ENCODE data around the gene NXN. TPM values are rescaled to one million over a fixed set of nuclear protein-coding genes. Genes with fewer than 3 reads are reported as not detected.

The NXN gene
- polyA plus RNA-seq, 1 of the 3 experiments (the other 2 are of a cell fraction) = 23.9 TPM

DNA sequence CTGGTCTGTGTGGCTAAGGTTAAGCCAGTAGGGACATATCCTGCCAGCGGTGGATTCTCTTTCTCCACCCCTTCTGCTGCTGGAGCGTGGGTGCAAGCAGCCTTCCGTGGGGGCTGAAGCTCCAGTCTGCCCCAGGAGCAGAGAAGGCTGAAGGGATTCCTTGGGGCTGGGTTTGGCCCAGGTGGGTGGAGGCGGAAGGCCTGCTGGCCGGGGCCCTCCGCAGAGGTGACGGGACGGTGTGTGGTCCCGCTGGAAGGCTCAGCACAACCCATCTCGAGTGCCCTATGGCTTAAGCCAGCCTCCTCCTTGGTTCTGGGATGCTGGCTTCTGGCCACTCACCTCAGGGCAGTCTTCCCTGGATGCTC, 30.5 kb upstream of the NXN start (continued):
- TF ChIP-seq, protein P1, sequence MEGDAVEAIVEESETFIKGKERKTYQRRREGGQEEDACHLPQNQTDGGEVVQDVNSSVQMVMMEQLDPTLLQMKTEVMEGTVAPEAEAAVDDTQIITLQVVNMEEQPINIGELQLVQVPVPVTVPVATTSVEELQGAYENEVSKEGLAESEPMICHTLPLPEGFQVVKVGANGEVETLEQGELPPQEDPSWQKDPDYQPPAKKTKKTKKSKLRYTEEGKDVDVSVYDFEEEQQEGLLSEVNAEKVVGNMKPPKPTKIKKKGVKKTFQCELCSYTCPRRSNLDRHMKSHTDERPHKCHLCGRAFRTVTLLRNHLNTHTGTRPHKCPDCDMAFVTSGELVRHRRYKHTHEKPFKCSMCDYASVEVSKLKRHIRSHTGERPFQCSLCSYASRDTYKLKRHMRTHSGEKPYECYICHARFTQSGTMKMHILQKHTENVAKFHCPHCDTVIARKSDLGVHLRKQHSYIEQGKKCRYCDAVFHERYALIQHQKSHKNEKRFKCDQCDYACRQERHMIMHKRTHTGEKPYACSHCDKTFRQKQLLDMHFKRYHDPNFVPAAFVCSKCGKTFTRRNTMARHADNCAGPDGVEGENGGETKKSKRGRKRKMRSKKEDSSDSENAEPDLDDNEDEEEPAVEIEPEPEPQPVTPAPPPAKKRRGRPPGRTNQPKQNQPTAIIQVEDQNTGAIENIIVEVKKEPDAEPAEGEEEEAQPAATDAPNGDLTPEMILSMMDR (IDR thresholded peaks at IDR 0.05) = no peak

- no peaks in the 10 kb centered on the region for H3K27me3 ChIP-seq (ENCODE audit: insufficient read depth)
- peaks cover 20% of the 10 kb centered on the region for H4K20me1 ChIP-seq (ENCODE audit: insufficient read depth)
- H3K4me3 ChIP-seq (ENCODE audit: low read depth in 2 of 2, low read length in 1 of 2) = no peak overlapping the region
- no peaks in the 10 kb centered on the region for H3K9me3 ChIP-seq
- H3K36me3 ChIP-seq (replicated peaks in 1 of 2; ENCODE audit: control insufficient read depth in 1 of 2, insufficient read depth in 2 of 2, low read length in 1 of 2) = peaks cover 14 to 46% of the 10 kb centered on the region in 2 experiments
- 84% methylated on average over 10 of the region's 19 CpGs for WGBS (ENCODE audit: low lambda C conversion rate)
- no peaks in the 10 kb centered on the region for H3K79me2 ChIP-seq (ENCODE audit: insufficient read depth)
- no peak overlapping the region for H3K4me2 ChIP-seq
- ChIA-PET CTCF (interaction anchor here (1.7 to 2.1 kb wide), 2 partner anchors 10 to 47 kb away, joined by 6 to 7 read pairs; no protein-coding TSS in a partner anchor), POLR2A (no interaction called here)
- peaks cover 7% of the 10 kb centered on the region for H3F3A ChIP-seq (replicated peaks; ENCODE audit: insufficient read depth)
- peaks cover 7 to 9% of the 10 kb centered on the region in 2 experiments; a peak in 2 of 4 replicates for H3K4me1 ChIP-seq (ENCODE audit: control insufficient read depth in 1 of 2, insufficient read depth in 2 of 2, low read depth in 1 of 2, low read length in 1 of 2)
- H3K9me2 ChIP-seq = no peaks in the 10 kb centered on the region
- no peak overlapping the region for H3K9ac ChIP-seq
- no peak overlapping the region for H2AFZ ChIP-seq (ENCODE audit: low read depth)
- DNase-seq = no peak
- H3K27ac ChIP-seq (ENCODE audit: low read depth in 2 of 2, low read length in 1 of 2) = no peak overlapping the region
- TF ChIP-seq, protein P2, sequence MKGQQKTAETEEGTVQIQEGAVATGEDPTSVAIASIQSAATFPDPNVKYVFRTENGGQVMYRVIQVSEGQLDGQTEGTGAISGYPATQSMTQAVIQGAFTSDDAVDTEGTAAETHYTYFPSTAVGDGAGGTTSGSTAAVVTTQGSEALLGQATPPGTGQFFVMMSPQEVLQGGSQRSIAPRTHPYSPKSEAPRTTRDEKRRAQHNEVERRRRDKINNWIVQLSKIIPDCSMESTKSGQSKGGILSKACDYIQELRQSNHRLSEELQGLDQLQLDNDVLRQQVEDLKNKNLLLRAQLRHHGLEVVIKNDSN (IDR thresholded peaks at IDR 0.05; ENCODE audit: borderline replicate concordance, low read depth) = no peak
- TF ChIP-seq RXRA (IDR thresholded peaks at IDR 0.05; ENCODE audit: borderline replicate concordance, low read depth) (no peak), MEF2A (IDR thresholded peaks at IDR 0.05; ENCODE audit: borderline replicate concordance, low read depth) (no peak), TCF12 (IDR thresholded peaks at IDR 0.05) (no peak), GABPA (IDR thresholded peaks at IDR 0.05; ENCODE audit: low read depth) (no peak), SMC3 (IDR thresholded peaks at IDR 0.05; ENCODE audit: low read depth, low read length) (no peak), REST (IDR thresholded peaks at IDR 0.05; ENCODE audit: low read depth, low read length) (no peak), RAD21 (IDR thresholded peaks at IDR 0.05; ENCODE audit: low read length) (no peak), EP300 (IDR thresholded peaks at IDR 0.05; ENCODE audit: borderline replicate concordance in 1 of 2, low read depth in 1 of 2, low read length in 1 of 2) (no peak), CHD2 (IDR thresholded peaks at IDR 0.05; ENCODE audit: low read length, partially characterized antibody) (no peak), YY1 (IDR thresholded peaks at IDR 0.05; ENCODE audit: low read depth) (no peak), SIN3A (IDR thresholded peaks at IDR 0.05; ENCODE audit: borderline replicate concordance, low read depth, low read length) (no peak), FOSL2 (IDR thresholded peaks at IDR 0.05; ENCODE audit: borderline replicate concordance, low read depth) (no peak), NFIC (IDR thresholded peaks at IDR 0.05; ENCODE audit: borderline replicate concordance) (no peak), POLR2AphosphoS5 (IDR thresholded peaks at IDR 0.05; ENCODE audit: low read depth, low read length) (no peak), RFX5 (IDR thresholded peaks at IDR 0.05; ENCODE audit: low read length) (no peak), FOXM1 (IDR thresholded peaks at IDR 0.05; ENCODE audit: low read depth) (no peak), FOXJ3 (CRISPR knock-in tag; IDR thresholded peaks at IDR 0.05) (no peak)
- TF ChIP-seq, protein P3, sequence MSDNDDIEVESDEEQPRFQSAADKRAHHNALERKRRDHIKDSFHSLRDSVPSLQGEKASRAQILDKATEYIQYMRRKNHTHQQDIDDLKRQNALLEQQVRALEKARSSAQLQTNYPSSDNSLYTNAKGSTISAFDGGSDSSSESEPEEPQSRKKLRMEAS (IDR thresholded peaks at IDR 0.05; ENCODE audit: low read depth) = no peak
- TF ChIP-seq, protein P4, sequence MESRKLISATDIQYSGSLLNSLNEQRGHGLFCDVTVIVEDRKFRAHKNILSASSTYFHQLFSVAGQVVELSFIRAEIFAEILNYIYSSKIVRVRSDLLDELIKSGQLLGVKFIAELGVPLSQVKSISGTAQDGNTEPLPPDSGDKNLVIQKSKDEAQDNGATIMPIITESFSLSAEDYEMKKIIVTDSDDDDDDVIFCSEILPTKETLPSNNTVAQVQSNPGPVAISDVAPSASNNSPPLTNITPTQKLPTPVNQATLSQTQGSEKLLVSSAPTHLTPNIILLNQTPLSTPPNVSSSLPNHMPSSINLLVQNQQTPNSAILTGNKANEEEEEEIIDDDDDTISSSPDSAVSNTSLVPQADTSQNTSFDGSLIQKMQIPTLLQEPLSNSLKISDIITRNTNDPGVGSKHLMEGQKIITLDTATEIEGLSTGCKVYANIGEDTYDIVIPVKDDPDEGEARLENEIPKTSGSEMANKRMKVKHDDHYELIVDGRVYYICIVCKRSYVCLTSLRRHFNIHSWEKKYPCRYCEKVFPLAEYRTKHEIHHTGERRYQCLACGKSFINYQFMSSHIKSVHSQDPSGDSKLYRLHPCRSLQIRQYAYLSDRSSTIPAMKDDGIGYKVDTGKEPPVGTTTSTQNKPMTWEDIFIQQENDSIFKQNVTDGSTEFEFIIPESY (IDR thresholded peaks at IDR 0.05; ENCODE audit: borderline replicate concordance, low read depth) = no peak
Measured at GRCh38 chr17:1009229-1010085, 29.9 kb upstream of the NXN start.
